HepG2 (cell line): Measurements from ENCODE around the gene MFSD6. TPM values are rescaled to one million over a fixed set of nuclear protein-coding genes. Genes with fewer than 3 reads are reported as not detected.

ENCODE experiments used
- FOSL1 ChIP-seq: sonication (generic); formaldehyde crosslinking; IDR thresholded peaks from 2 replicates; pipeline ENCODE4 v1.9.0; 2021; ENCODE audit warnings: missing genetic modification reagents, borderline replicate concordance
- GLI4 ChIP-seq: sonication (generic); formaldehyde crosslinking; IDR thresholded peaks from 2 replicates; pipeline ENCODE4 v1.5.1; 2020; ENCODE audit warnings: missing genetic modification reagents, mild to moderate bottlenecking, moderate library complexity, borderline replicate concordance
- GPN1 ChIP-seq: sonication (generic); formaldehyde crosslinking; IDR thresholded peaks from 2 replicates; pipeline ENCODE4 v1.5.1; 2020; ENCODE audit warnings: missing genetic modification reagents, borderline replicate concordance
- MAFG ChIP-seq: sonication (generic); formaldehyde crosslinking; IDR thresholded peaks from 2 replicates; pipeline ENCODE4 v1.5.1; 2020; ENCODE audit warnings: mild to moderate bottlenecking, missing genetic modification reagents
- NCOA5 ChIP-seq: sonication (generic); formaldehyde crosslinking; IDR thresholded peaks from 2 replicates; pipeline ENCODE4 v1.4.0; 2020; ENCODE audit warnings: missing genetic modification reagents
- PHF20 ChIP-seq: sonication (generic); formaldehyde crosslinking; IDR thresholded peaks from 2 replicates; pipeline ENCODE4 v1.5.0; 2020; ENCODE audit warnings: mild to moderate bottlenecking, missing genetic modification reagents
- SP1 ChIP-seq, 2 experiments: fragments of 450-650 bp in 1 of 2; sonication (generic) in 1 of 2; formaldehyde crosslinking in 1 of 2; IDR thresholded peaks; 2 replicates each; pipeline versions ENCODE4 v1.4.0 to v1.6.1; 2016 to 2020; ENCODE audit warnings: missing genetic modification reagents in 1 of 2
- ZNF556 ChIP-seq: sonication (generic); formaldehyde crosslinking; IDR thresholded peaks from 2 replicates; pipeline ENCODE4 v1.4.0; 2020; ENCODE audit warnings: mild to moderate bottlenecking, missing genetic modification reagents, borderline replicate concordance
- ZNF780A ChIP-seq: sonication (generic); formaldehyde crosslinking; IDR thresholded peaks from 2 replicates; pipeline ENCODE4 v1.8.0; 2022; ENCODE audit warnings: mild to moderate bottlenecking, missing genetic modification reagents, moderate library complexity
- polyA plus RNA-seq, 8 experiments: library from polyadenylated mRNA; depleted of rRNA in 3 of 8; stranded (reverse) in 7 of 8; unstranded in 1 of 8; fragments of >200 nt; fragmentation: Illumina TruSeq in 4 of 8; extraction: Trizol in 4 of 8; gene quantifications; 2 replicates each; pipeline versions ENCODE4 v1.2.1 to v1.2.3, GENCODE V29; 2011 to 2016; ENCODE audit warnings: low read depth in 4 of 8, missing spikeins in 1 of 8, mixed read lengths in 1 of 8; ENCODE audit not compliant: insufficient read depth in 1 of 8
- total RNA-seq, 5 experiments: library from RNA; depleted of rRNA; stranded (reverse); fragments of >200 nt; fragmentation: Illumina TruSeq; extraction: Trizol; gene quantifications; 2 replicates each; pipeline ENCODE4 v1.2.3, GENCODE V29; 2016; ENCODE audit warnings: low read depth in 1 of 5
- TF ChIP-seq, protein P1 (sequence below): sonication (generic); formaldehyde crosslinking; IDR thresholded peaks from 2 replicates; pipeline ENCODE4 v1.4.0; 2020; ENCODE audit warnings: missing genetic modification reagents, borderline replicate concordance
- TF ChIP-seq, protein P2 (sequence below): sonication (generic); formaldehyde crosslinking; IDR thresholded peaks from 2 replicates; pipeline ENCODE4 v1.4.0; 2020; ENCODE audit warnings: missing genetic modification reagents, borderline replicate concordance
- TF ChIP-seq, protein P3 (sequence below): IDR thresholded peaks from 2 replicates; pipeline ENCODE4 v1.6.1; 2016; ENCODE audit warnings: mild to moderate bottlenecking
- TF ChIP-seq, protein P4 (sequence below): sonication (generic); formaldehyde crosslinking; IDR thresholded peaks from 2 replicates; pipeline ENCODE4 v1.5.1; 2020; ENCODE audit warnings: missing genetic modification reagents, mild to moderate bottlenecking, borderline replicate concordance
- TF ChIP-seq, protein P5 (sequence below): sonication (generic); formaldehyde crosslinking; IDR thresholded peaks from 2 replicates; pipeline ENCODE4 v1.5.0; 2020; ENCODE audit warnings: missing genetic modification reagents
- TF ChIP-seq, protein P6 (sequence below): sonication (generic); formaldehyde crosslinking; IDR thresholded peaks from 2 replicates; pipeline ENCODE4 v1.5.1; 2020; ENCODE audit warnings: missing genetic modification reagents, mild to moderate bottlenecking, borderline replicate concordance

Gene MFSD6
- total and polyA plus RNA-seq, 2 of the 13 experiments (the other 11 are each of a cell fraction or from before 2014, with no cell fraction given): 0.92 to 1.4 TPM

DNA sequence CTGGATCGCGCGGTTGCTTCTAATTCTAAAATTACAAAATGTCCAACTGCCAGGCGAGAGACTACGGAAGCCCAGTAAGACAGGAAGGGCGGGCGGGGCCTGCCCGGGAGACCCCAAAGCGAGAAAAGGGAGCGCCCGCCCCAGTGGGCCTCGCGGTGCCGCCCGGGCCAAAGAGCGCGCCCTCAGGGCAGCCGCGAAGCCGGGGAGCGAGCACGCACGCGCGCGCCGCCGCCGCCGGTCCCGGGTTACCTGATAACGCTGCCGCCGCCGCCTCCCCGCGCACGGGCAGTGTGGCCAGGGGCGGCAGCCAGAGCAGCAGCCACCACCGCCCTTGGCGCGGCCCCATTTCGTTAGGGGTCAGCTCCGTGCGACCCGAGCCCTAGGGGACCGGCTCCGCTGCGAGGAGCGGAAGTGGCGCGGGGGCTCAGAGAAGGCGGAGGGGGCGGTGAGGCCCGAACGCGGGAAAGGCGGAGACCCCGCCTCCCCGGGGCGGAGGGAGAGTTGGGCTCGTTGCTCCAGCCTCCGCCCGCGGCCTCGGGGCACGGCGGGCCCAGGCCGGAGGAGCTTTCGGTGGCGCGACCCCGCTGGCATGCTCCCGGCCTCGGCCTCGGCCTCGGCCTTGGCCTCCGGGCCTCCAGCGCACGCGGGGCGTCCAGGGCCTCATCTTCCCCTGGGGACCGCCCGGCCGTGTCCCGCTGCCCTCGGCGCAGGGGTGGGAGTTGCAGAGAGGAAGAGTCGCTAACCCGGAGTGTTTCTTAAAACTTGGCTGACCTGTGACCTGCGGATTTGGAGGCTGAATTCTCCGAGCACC, 126.4 kb downstream of the MFSD6 start, which contains the start of gene NEMP2 (continued):
- TF ChIP-seq, protein P1, sequence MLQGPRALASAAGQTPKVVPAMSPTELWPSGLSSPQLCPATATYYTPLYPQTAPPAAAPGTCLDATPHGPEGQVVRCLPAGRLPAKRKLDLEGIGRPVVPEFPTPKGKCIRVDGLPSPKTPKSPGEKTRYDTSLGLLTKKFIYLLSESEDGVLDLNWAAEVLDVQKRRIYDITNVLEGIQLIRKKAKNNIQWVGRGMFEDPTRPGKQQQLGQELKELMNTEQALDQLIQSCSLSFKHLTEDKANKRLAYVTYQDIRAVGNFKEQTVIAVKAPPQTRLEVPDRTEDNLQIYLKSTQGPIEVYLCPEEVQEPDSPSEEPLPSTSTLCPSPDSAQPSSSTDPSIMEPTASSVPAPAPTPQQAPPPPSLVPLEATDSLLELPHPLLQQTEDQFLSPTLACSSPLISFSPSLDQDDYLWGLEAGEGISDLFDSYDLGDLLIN: peak; percentile 26; the same call in 1 of the 2 replicates
- TF ChIP-seq ZNF780A (CRISPR knock-in tag): peak; percentile 95
- TF ChIP-seq PHF20 (CRISPR knock-in tag): peak; percentile 73
- TF ChIP-seq GPN1 (CRISPR knock-in tag): no peak
- TF ChIP-seq, protein P2, sequence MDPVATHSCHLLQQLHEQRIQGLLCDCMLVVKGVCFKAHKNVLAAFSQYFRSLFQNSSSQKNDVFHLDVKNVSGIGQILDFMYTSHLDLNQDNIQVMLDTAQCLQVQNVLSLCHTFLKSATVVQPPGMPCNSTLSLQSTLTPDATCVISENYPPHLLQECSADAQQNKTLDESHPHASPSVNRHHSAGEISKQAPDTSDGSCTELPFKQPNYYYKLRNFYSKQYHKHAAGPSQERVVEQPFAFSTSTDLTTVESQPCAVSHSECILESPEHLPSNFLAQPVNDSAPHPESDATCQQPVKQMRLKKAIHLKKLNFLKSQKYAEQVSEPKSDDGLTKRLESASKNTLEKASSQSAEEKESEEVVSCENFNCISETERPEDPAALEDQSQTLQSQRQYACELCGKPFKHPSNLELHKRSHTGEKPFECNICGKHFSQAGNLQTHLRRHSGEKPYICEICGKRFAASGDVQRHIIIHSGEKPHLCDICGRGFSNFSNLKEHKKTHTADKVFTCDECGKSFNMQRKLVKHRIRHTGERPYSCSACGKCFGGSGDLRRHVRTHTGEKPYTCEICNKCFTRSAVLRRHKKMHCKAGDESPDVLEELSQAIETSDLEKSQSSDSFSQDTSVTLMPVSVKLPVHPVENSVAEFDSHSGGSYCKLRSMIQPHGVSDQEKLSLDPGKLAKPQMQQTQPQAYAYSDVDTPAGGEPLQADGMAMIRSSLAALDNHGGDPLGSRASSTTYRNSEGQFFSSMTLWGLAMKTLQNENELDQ (CRISPR knock-in tag): 0 out of 2 replicates have a peak, but pooled peaks have one; percentile 37
- TF ChIP-seq ZNF556 (CRISPR knock-in tag): peak; percentile 94
- TF ChIP-seq, protein P3, sequence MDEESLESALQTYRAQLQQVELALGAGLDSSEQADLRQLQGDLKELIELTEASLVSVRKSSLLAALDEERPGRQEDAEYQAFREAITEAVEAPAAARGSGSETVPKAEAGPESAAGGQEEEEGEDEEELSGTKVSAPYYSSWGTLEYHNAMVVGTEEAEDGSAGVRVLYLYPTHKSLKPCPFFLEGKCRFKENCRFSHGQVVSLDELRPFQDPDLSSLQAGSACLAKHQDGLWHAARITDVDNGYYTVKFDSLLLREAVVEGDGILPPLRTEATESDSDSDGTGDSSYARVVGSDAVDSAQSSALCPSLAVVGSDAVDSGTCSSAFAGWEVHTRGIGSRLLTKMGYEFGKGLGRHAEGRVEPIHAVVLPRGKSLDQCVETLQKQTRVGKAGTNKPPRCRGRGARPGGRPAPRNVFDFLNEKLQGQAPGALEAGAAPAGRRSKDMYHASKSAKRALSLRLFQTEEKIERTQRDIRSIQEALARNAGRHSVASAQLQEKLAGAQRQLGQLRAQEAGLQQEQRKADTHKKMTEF (CRISPR knock-in tag): peak; percentile 91
- no peak for TF ChIP-seq FOSL1 (CRISPR knock-in tag)
- TF ChIP-seq, protein P4, sequence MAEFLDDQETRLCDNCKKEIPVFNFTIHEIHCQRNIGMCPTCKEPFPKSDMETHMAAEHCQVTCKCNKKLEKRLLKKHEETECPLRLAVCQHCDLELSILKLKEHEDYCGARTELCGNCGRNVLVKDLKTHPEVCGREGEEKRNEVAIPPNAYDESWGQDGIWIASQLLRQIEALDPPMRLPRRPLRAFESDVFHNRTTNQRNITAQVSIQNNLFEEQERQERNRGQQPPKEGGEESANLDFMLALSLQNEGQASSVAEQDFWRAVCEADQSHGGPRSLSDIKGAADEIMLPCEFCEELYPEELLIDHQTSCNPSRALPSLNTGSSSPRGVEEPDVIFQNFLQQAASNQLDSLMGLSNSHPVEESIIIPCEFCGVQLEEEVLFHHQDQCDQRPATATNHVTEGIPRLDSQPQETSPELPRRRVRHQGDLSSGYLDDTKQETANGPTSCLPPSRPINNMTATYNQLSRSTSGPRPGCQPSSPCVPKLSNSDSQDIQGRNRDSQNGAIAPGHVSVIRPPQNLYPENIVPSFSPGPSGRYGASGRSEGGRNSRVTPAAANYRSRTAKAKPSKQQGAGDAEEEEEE: no peak
- peak; percentile 94; the same call in 1 of the 2 replicates for TF ChIP-seq GLI4 (CRISPR knock-in tag)
- TF ChIP-seq, protein P5, sequence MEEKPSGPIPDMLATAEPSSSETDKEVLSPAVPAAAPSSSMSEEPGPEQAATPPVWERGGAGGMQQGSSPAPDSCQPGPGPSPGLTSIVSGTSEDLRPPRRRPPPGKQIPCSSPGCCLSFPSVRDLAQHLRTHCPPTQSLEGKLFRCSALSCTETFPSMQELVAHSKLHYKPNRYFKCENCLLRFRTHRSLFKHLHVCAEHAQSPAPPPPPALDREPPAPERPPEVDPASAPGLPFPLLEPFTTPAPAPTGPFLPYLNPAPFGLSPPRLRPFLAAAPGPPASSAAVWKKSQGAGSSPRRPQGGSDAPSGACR (CRISPR knock-in tag): no peak
- TF ChIP-seq MAFG (CRISPR knock-in tag): no peak
- TF ChIP-seq, protein P6, sequence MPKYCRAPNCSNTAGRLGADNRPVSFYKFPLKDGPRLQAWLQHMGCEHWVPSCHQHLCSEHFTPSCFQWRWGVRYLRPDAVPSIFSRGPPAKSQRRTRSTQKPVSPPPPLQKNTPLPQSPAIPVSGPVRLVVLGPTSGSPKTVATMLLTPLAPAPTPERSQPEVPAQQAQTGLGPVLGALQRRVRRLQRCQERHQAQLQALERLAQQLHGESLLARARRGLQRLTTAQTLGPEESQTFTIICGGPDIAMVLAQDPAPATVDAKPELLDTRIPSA: peak; percentile 69; the same call in 1 of the 2 replicates
- no peak for TF ChIP-seq NCOA5 (CRISPR knock-in tag)
- no peak for TF ChIP-seq SP1 (IDR thresholded peaks at IDR 0.05)
- TF ChIP-seq SP1 (CRISPR knock-in tag; IDR thresholded peaks at IDR 0.05): peak; percentile 76
